K562 (cell line): ENCODE results near the gene KLK14. TPM values are rescaled to one million over a fixed set of nuclear protein-coding genes. Genes with fewer than 3 reads are reported as not detected.

ENCODE experiments used
- ESRRB ChIP-seq: fragments of 250-450 bp; sonication (Bioruptor Pico); IDR thresholded peaks from 2 replicates; pipeline ENCODE4 v1.5.0; 2020; ENCODE audit warnings: mild to moderate bottlenecking, moderate library complexity, borderline replicate concordance
- FOXJ2 ChIP-seq: fragments of 200-800 bp; sonication (Bioruptor generic); IDR thresholded peaks from 2 replicates; pipeline ENCODE4 v1.6.1; 2016; ENCODE audit warnings: missing genetic modification characterization, missing compliant biosample characterization
- HOXB6 ChIP-seq: fragments of 250-450 bp; sonication (Bioruptor Pico); IDR thresholded peaks from 2 replicates; pipeline ENCODE4 v1.5.1; 2022; ENCODE audit warnings: mild to moderate bottlenecking, borderline replicate concordance
- JUN ChIP-seq, 2 experiments: sonication (generic) in 1 of 2; formaldehyde crosslinking in 1 of 2; IDR thresholded peaks; 2 replicates each; pipeline versions ENCODE4 v1.6.1 to v1.8.0; 2012 to 2022; ENCODE audit warnings: borderline replicate concordance in 2 of 2, mild to moderate bottlenecking in 2 of 2, improper control_type of control experiment in 1 of 2, low read depth in 1 of 2, low read length in 1 of 2, missing genetic modification reagents in 1 of 2
- MAFK ChIP-seq: IDR thresholded peaks from 2 replicates; pipeline ENCODE4 v1.6.1; 2011; ENCODE audit warnings: low read length, improper control_type of control experiment
- MNT ChIP-seq, 2 experiments: fragments of 450-650 bp; conservative IDR thresholded peaks; 2 replicates each; pipeline ENCODE4 v1.6.1; 2017; ENCODE audit warnings: mild to moderate bottlenecking in 2 of 2, moderate library complexity in 2 of 2
- NKRF ChIP-seq: fragments of 450-650 bp; IDR thresholded peaks from 2 replicates; pipeline ENCODE4 v1.6.1; 2016; ENCODE audit warnings: borderline replicate concordance
- REST ChIP-seq, 2 experiments: fragments of 450-650 bp; formaldehyde crosslinking in 1 of 2; IDR thresholded peaks; 2 replicates each; pipeline versions ENCODE4 v1.4.0 to v1.6.1; 2014 to 2020; ENCODE audit warnings: mild to moderate bottlenecking in 2 of 2, borderline replicate concordance in 1 of 2, low read depth in 1 of 2
- ZBTB5 ChIP-seq: fragments of 450-650 bp; IDR thresholded peaks from 2 replicates; pipeline ENCODE4 v1.6.1; 2017; ENCODE audit warnings: antibody characterized with exemption
- ZBTB7A ChIP-seq: IDR thresholded peaks from 2 replicates; pipeline ENCODE4 v1.6.1; 2011; ENCODE audit warnings: low read depth, mild to moderate bottlenecking, low read length, moderate library complexity, borderline replicate concordance; ENCODE audit not compliant: control insufficient read depth
- ZNF316 ChIP-seq: fragments of 450-650 bp; IDR thresholded peaks from 2 replicates; pipeline ENCODE4 v1.6.1; 2016
- polyA plus RNA-seq, 8 experiments: library from polyadenylated mRNA; depleted of rRNA in 4 of 8; stranded (reverse) in 5 of 8; unstranded in 3 of 8; fragments of >200 nt; fragmentation: Nextera tagmentation in 2 of 8; fragmentation: Illumina TruSeq in 1 of 8; extraction: Ambion mirVana in 2 of 8; extraction: Trizol in 1 of 8; gene quantifications; 2 replicates each; pipeline versions ENCODE4 v1.2.1 to v1.2.3, GENCODE V29; 2011 to 2014; ENCODE audit warnings: inconsistent platforms in 1 of 8, missing spikeins in 1 of 8
- total RNA-seq, 7 experiments: library from RNA; depleted of rRNA in 6 of 7; stranded (reverse); fragments of >200 nt in 6 of 7; fragmentation: Illumina TruSeq in 2 of 7; extraction: Trizol in 2 of 7; gene quantifications; 2 replicates each; pipeline versions ENCODE4 v1.2.1 to v1.2.3, GENCODE V29; 2011 to 2021; ENCODE audit warnings: low replicate concordance in 1 of 7

The KLK14 gene
- total and polyA plus RNA-seq, 9 of the 15 experiments (the other 6 are each of a cell fraction or from before 2014, with no cell fraction given), result not detected

- TF ChIP-seq REST (IDR thresholded peaks at IDR 0.05; ENCODE audit: borderline replicate concordance) (no peak), REST (CRISPR knock-in tag; IDR thresholded peaks at IDR 0.05; ENCODE audit: low read depth) (no peak), ESRRB (CRISPR knock-in tag) (no peak), FOXJ2 (tag) (peak; percentile 88), ZBTB7A (peak; percentile 30; the same call in 1 of the 2 replicates), ZBTB5 (no peak), HOXB6 (CRISPR knock-in tag) (no peak), NKRF (peak; percentile 92), JUN (IDR thresholded peaks at IDR 0.05; ENCODE audit: borderline replicate concordance, low read depth, low read length) (peak; percentile 41; the same call in 1 of the 2 replicates), JUN (CRISPR knock-in tag; IDR thresholded peaks at IDR 0.05; ENCODE audit: borderline replicate concordance) (no peak), ZNF316 (no peak), MNT (conservative IDR thresholded peaks at IDR 0.05) (peak; percentile 92 to 95), MAFK (peak; percentile 33; the same call in 1 of the 2 replicates)
Observed at GRCh38 chr19:51108066-51108804, 25.5 kb upstream of the KLK14 start, which contains the start of gene CTU1 (continued).
